DOHH2 (cell line): ENCODE data around the gene ATP4A.

Source experiments
- EZH2phosphoT487 ChIP-seq: fragments of 200-600 bp; sonication (generic); IDR thresholded peaks from 2 replicates; pipeline ENCODE4 v1.6.1; 2017; ENCODE audit warnings: borderline replicate concordance, mild to moderate bottlenecking, antibody characterized with exemption, low read length, moderate library complexity, mixed read lengths
- TF ChIP-seq, protein P1 (sequence below): fragments of 200-600 bp; sonication (generic); IDR thresholded peaks from one replicate; pipeline ENCODE4 v1.5.1; 2014; ENCODE audit warnings: antibody characterized with exemption, mild to moderate bottlenecking, low read depth, low read length; ENCODE audit not compliant: poor library complexity, severe bottlenecking

DNA sequence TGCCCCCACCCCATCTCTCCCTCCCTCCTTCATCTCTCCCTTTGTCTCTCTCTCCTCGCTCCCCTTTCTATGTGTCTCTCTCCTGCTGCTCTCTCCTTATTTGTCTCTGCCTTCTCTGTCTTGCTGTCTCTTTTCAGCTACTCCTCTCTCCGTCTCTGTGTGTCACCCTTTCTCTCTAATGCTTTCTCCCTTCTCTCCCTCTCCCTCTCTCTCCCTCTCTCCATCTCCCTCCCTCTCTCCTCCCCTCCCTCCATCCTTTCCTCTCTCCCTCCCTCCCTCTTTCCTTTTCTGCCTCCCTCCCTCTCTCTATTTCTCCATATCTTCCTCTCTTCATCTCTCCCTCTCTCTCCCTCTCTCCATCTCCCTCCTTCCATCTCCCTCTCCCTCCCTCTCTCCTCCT lies 682 bp downstream of the ATP4A start:
- TF ChIP-seq, protein P1, sequence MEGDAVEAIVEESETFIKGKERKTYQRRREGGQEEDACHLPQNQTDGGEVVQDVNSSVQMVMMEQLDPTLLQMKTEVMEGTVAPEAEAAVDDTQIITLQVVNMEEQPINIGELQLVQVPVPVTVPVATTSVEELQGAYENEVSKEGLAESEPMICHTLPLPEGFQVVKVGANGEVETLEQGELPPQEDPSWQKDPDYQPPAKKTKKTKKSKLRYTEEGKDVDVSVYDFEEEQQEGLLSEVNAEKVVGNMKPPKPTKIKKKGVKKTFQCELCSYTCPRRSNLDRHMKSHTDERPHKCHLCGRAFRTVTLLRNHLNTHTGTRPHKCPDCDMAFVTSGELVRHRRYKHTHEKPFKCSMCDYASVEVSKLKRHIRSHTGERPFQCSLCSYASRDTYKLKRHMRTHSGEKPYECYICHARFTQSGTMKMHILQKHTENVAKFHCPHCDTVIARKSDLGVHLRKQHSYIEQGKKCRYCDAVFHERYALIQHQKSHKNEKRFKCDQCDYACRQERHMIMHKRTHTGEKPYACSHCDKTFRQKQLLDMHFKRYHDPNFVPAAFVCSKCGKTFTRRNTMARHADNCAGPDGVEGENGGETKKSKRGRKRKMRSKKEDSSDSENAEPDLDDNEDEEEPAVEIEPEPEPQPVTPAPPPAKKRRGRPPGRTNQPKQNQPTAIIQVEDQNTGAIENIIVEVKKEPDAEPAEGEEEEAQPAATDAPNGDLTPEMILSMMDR, result no peak
- no peak for TF ChIP-seq EZH2phosphoT487
